ENCODE results near the gene ERC1.

The ERC1 gene

DNA sequence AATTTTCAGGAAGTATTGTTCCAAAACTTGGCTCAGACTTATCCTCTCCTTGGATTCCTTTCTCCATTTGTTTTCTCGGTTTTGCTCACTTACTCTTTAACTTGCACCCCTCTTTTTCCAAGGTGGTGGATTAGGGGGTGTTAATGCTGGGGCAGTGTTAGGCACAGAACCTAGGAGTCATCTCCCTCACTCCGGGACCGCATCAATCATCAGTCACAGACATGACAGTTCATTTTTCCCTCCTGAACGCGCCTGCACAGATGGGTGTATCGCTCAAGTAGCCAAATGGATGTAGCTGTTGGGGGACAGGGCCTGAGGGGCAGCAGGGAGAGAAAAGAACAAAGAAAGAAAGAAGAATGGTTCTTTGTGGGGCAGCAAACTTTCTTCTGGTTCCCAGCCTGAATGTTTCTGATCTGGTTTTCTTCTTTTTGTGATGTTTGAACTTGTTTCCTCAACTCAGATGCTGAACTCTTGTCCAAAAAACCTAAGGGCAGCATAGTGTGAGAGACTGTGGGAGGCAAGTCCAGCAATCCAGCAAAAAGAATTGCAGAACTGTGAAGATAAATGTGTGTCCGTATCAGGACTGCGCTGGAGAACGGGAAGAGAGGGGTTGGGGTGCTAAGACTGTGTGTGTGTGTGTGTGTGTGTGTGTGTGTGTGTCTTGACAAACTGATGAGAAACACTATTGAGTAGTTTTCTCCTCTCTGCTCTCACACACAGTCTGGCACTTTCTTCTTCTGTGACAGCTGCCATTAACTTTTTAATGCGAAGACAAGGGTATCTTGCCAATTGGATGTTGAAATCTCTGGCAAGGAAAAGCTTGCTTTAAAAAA is 472.3 kb downstream of the ERC1 start:
- DNase-seq: no peak

DNA sequence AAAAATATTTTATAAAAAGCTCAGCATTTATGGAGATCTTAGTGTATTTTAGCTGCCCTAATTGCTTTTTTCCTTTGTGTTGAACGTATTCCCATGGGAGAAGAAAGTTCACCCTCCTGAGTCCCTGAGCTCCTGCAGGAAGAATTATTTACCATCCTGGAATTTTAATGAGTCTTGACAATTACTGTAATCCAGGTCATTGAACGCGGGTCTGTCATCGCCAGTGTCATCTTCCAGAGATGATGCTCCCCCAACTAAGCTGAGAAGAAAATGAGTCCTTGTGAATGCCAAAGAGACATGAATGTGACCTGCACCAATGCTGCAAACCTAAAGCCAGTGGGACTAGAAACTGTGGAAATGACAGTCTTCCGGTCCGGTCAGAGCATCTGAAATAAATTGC is 473.9 kb downstream of the ERC1 start:
- DNase-seq: no peak

DNA sequence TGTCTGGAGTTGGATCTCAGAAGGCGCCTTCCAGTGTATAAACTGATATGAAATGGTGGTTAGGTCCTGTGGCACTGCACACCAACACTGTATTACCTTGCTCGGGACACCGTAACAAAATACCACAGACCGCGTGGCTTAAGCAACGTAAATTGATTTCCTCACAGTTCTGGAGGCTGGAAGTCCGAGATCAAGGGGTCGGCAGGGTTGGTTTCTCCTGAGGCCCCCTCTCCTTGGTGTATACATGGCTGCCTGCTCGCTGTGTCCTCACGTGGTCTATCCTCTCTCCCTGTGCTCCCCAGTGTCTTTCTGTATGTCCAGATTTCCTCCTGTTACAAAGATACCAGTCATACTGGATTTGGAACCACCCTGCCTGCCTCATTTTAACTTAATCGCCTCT is 475.0 kb downstream of the ERC1 start:
- no peak for DNase-seq

DNA sequence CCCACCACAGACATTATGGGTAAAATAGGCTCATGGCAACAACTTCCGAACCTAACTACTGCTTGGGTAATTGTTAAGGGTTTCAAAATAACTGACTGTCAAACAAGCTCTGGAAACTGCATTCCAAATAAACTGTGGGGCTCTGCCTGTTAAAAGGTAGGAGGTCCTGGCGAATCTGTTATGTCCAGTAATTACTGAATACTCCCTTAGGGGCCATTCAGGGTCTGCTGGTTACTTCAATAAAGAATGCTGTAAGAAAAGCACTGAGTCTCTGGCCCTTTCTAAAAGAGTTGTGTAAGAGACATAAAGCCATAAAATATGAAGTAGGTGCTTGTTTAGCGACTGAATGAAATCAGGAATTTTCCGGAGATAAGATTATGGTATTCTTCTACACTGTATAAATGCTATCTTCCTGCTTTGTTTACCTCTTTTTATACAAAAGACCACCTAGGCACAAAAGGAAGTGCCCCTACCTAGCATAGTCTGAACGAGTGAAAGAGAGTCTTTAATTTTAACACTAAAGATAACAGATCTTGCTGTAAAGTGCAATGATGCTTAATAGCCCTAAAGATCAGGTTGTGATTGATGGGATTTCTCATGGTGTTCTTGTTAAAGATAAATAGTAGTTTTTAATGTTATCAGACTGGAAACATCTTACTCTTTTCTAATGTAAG is 475.6 kb downstream of the ERC1 start:
- DNase-seq: no peak

DNA sequence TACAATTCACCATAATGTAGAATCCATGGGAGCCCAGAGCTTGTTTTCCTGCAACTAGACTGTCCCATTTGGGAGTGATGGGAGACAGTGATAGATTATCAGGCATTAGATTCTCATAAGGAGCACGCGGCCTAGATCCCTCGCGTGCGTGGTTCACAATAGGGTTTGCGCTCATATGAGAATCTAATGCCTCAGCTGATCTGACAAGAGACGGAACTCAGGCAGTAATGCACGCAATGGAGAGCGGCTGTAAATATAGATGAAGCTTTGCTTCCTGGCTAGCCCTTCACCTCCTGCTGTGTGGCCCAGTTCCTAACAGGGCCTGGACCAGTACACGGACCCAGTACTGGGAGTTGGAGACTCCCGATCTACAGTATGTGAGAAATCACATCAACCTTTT is 476.7 kb downstream of the ERC1 start:
- no peak for DNase-seq

DNA sequence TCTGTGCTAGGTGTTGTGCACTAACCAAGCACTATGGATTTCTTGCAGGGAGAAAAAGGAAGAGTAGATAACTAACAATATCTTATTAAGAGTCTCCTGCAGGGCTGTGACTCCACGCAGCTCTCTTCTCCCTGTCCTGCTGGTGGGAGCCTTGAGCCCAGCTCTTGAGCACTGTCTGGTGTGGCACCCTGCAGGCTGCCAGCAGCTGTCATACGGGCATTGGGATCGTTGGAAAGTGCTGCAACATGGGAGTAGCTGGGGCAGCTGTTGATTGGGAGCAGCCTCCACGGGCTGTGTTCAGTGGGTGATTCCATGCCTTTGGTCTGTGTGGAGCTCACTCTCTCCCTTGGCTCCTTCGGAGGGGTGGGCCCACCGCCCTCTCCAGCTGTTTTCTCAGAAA is 478.0 kb downstream of the ERC1 start:
- no peak for DNase-seq

DNA sequence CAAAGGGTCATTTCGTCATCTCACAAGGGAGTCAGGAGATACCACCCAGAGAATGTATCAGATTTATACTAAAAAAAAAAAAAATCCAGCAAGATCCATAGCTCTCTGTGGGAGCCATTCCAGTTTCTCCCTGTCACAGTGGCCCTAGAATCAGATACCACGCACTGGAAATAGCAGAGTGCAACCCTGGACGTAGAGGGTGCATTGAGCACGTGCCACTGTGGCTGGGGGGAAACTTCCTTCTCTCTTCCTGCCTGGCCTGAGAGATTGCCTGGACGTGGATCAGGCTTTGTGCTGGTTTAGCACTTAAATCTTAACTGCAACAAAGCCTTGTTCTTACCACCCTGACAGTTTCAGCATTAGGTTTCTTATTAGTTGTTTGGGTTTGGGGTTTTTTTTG is 479.0 kb downstream of the ERC1 start:
- DNase-seq: no peak

DNA sequence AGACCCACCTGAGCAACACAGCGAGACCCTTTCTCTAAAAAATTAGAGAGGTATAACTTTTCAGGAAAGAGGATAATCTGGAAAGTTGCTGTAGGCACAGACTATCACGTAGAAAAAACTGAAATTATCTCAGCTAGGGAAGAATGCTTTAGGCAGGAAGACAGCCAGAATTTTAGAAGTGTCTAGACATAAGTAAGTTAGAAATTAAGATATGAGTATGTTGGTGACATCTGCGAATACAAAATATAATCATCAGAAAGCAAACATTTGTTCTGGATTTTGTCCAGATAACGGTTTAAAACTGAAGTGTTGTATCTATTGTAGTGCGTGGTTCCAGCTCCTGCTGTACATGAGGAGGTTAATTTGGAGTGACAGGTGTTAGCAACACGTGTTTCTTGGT is 480.2 kb downstream of the ERC1 start:
- no peak for DNase-seq

DNA sequence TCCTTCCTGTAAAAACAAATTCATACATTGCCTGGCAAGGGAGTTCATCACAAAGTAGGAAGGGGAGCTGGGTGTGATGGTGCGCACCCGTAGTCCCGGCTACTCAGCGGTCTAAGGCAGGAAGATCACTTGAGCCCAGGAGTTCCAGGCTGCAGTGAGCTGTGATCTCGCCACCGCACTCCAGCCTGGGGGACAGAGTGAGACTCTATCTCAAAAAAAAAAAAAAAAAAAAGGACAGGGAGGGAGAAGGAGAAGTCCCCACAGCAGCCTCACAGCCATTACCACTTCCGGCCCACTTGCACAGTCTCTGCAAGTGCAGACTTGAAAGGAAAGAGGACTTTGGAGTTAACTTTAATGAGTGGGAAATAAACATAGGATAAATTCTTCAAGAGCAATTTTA is 482.4 kb downstream of the ERC1 start:
- no peak for DNase-seq

DNA sequence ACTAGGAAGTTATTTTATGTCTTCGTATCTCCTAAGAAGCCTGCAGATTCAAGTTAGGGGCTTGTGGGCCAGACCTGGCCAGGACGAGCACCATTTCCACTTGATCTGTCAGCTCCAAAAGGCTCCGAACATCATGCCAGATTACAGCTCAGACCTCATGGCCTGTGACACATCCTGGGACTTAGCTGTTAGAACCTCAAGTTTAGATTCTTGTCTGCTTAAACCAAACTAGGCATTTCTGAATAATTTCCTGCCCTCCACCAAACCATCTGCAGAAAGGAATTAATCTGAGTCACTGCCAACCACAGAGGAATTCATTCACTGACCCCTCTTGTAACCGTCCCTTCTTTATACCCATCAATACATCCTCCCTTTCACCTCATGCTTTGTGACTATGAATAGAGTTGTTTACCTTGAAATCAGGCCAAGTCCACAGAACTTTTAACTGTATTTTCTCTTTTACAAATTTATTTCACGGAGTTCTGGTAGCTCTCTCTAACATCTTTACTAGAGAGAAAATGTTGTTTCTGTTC is 483.1 kb downstream of the ERC1 start:
- DNase-seq: no peak

DNA sequence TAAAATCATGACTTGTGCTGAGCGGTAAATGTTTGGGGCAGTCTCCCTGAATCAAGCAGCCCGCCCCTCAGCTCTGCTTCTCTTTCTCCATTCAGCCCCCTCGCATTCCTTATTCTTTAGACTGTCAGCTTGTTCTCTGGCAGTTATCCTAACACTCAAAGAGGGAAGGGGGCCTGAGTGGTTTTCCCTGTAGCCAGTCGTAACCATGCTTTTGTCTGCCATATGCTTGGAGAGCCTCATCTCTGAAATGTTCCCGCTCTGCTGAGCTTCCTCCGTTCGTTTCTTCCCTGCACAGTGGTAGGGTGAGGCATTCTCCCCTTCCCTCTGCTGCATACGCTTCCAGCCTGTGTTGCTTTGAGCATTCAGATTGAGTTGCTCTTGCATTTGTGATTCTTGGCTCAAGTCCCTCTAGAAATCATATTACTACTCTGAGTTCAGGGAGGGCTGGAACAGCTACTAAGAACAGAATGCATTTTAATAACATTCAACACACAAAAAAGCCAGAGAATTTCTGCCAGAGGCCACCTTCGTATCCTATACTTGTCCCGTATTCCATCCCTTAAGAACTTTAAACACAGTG is 483.6 kb downstream of the ERC1 start:
- no peak for DNase-seq

DNA sequence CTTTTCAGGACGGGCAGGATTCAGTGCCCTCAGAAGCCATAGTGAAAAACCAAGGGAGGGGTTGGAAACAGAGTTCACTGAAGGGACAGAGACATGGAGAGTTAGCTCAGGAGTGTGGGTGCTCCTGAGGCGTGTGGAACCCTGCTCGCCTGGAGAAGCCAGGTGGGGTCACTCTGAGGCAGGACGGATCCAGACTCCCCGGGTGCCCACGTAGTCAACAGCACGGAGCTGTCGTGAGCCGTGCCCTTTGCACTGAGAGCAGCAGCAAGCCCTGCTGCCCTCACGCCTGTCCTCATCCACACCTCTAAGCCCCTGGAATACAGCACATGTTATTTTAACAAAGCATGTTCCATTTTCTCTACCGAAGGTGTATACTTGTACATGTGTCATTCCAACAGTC is 488.6 kb downstream of the ERC1 start:
- DNase-seq: no peak

DNA sequence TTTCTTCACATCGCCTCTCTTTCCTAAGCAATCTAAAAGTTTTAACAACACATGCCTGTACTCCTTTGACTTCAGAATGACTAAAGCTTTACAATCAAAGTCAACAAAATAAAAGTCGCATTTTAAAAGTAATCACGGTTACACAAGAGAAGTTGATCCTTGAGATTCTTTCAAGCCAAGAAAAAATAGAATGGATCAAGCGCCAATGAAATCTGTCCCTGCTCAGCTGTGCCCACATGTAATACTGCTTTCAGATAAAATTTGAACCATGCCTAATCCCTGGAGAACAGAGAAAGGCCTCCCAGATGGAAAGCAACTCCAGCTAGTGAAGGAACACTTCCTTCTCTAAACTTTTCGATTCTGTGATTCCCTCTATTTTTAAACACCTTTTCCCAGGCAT is 490.3 kb downstream of the ERC1 start:
- no peak for DNase-seq

DNA sequence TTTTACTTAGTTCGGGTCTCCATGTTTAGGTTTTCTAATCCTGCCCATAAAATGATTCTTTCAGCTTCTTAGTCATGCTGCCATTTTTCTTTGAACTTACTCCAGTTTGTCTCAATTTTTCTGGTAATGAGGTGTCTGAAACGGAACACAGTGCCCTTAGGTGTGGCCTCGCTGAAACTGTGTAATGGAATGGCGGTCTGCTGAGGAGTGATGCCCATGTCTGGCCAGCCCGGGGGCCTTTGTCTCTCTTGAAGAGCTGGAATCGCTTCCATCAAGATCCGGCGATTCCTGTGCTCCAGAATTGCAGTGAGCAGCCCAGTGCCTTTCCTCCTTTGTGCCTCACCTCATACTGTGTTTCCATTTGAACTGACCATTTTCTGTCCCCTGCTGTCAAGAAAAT is 490.9 kb downstream of the ERC1 start:
- no peak for DNase-seq

DNA sequence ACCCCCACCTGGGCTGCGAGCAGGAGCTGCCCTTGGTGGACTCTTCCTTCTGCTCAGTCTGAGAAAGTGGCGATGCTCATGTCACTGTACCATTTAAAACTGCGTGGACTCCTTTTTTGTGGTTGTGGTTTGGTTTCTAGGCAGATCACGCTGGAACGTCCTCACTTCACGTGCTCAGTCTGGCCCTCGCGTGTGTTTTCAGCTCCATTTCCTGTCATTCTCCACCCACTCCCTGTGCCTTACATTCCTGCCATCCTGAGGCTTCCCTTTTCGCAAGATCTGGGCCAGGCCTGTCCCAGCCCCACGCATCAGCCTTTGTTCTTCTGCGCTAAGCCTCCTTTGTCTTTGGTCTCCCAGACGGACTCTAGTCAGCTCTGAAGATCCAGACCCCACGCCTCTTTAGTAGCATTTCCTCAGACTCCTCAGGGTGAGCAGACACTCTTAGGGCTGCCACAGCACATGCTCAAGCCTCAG is 497.9 kb downstream of the ERC1 start:
- no peak for DNase-seq

DNA sequence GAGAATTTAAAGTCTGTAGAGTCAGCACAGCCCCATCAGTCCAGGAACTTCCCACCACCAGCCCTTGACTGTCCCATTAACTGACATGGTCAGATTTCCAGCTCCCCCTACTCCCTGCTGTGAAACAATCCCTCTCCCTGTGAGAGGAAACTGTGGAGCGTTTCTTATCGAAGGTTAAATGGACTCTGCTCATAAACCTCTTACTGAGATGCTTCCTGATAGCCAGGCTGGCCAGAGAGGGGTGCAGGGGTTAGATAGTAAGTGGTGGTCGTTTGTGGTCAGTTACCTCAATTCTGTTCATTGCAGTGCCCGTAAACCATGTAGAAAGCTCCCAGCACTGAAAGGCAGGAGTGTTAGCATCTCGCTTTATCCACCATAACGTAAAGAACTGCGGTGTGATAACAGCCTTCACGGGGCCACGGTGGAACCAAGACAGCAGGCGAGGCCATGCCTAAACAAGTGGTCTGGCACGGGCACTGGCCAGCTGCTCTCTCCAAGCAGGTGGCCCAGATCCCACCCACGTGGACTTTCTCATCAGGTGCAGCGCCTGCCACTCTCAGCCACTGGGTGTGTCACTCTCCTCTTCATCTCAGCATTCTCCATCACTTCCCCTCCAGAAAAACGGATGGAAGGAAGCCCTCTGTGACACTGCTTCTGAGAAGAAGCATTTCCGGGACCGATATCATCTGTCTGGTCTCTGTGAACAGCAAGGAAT is 501.1 kb downstream of the ERC1 start:
- DNase-seq: no peak

DNA sequence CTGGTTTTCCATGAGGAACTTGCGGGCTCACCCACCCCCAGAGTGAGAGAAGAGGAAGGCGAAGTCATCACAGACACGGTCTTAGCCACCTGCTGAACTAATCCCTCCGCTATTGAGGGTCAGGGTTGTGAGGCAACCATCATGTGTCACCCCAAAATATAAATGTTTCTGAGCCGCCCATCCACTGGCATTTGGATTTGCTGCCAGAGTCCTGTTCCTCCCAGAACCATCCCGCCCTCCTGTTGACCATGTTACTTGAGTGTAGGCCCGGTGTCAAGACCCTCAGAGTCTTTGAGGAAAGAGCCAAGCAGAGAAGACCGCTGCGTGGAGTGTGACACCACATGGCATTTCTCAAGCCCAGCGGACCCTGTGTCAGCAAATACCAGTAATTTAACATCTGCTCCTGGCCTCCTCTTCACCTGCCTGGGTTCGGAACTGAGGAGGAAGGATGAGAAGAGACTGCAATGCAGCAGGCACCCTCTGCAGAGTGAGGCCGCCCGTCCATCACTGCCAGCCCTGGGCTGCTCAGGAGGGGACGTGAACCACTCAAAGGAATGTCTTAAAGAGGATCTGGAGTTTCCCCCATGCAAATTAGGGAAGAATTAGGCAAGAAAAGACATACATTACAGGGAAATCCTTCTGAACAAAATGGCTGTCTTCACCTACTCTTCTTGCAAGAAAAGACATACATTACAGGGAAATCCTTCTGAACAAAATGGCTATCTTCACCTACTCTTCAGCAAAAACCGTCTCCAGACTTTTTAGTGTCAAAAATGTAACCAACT is 502.9 kb downstream of the ERC1 start:
- no peak for DNase-seq

DNA sequence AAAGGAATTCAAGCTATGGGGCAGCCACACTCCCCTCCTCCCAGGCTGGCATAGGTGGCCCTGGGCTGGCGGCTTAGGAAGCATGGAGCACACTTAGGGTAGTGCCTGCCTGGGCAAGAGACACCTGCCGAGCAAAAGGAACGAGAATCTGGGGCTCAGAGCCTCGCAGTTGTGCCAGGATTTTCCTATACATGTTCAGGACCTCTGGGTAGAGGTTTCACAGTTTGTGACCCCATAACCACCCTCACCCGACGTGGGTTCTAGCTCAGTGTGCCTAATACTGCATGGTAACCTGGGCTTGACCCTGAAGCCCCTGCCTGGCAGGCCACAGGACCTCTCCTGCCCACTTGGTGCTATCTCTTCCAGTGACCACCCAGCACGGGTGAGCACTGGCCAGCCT is 503.8 kb downstream of the ERC1 start:
- no peak for DNase-seq

DNA sequence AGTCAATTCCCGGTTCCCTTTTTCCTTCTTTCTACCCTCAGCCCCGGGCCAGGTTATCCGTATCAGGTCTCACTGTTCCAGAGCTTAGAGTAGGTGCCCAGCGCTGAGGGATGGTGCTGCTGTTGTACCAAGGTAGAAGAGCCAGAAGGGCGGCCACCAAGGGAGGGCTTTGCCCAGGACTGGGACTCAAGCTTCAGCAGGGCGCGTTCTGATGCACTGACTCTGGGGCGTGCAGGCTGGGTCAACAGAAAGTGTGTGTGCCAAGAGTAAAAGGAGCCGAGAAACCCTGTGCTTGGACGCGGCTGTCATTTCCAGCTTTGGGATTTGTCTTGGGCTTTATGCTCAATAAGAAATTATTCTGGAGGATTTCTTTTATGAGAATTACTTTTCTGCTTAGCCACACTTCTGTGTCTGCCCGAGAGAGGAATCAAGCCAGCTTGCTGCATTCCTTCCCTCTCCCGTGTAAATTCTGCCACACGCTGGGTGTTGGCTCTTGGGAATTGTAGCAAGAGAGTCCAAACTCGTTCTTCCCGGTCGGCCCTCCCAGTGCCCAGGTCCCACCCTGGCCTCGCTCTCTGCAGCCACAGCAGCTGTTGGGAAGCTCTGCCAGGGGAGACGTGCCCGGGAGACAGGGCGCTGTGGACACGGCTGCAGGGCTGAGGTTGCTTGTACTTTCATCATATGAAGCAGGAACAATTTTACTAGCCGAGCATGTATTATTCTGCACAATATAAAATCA is 505.3 kb downstream of the ERC1 start:
- DNase-seq: no peak

DNA sequence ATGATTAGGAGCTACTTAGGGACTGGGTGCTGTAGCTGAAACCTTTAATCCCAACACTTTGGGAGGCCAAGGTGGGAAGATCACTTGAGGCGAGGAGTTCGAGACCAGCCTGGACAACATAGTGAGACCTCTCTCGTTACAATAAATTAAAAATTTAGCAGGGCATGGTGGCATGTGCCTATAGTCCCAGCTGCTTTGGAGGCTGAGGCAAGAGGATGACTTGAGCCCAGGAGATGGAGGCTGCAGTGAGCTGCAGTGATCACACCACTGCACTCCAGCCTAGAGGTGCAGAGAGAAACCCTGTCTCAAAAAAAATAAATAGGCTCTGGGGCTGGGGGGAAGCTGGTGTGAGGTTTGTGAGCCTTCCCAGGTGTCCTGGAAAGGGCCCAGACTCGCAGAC is 506.1 kb downstream of the ERC1 start:
- DNase-seq: no peak

DNA sequence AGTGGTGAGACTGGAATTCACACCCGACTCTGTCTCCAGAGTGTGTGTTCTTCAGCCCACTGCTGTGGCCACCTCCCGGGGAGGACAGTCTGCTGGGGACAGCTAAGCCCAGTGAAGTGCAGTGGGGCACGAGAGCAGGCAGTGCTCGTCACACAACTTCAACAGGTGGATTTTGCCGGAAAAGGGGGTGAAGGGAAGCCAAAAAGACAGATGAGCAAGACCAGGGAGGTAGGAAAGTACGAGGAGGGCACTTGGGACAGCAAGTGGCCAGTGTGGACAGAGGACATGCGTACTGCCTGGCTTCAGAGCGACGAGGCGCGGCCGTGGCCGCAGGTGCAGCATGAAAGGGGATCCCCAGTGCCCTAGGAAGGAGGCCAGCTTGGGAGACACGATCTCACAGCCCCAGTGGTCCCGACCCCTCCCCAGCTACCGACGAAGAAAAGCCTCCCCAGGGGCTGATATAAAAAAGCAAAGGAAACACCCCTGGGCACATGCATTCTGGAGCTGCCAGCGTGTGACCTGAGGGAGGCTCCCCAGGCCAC is 507.2 kb downstream of the ERC1 start:
- no peak for DNase-seq

All from stimulated activated naive CD4-positive, alpha-beta T cell treated with Interleukin-2 at 50 U/mL for 16 hours (primary cell).